COLO668 (cell line): Measurements from ENCODE around the gene ITPKB.

ENCODE experiments used
- DNase-seq: peaks from one replicate; lab custom pipeline; 2025; ENCODE audit not compliant: unreplicated experiment; lab: John Stamatoyannopoulos, UW

The ITPKB gene

GRCh38 chr1:226687426-226687825, 51.7 kb downstream of the ITPKB start:
- DNase-seq, result peak; percentile 34

DNA sequence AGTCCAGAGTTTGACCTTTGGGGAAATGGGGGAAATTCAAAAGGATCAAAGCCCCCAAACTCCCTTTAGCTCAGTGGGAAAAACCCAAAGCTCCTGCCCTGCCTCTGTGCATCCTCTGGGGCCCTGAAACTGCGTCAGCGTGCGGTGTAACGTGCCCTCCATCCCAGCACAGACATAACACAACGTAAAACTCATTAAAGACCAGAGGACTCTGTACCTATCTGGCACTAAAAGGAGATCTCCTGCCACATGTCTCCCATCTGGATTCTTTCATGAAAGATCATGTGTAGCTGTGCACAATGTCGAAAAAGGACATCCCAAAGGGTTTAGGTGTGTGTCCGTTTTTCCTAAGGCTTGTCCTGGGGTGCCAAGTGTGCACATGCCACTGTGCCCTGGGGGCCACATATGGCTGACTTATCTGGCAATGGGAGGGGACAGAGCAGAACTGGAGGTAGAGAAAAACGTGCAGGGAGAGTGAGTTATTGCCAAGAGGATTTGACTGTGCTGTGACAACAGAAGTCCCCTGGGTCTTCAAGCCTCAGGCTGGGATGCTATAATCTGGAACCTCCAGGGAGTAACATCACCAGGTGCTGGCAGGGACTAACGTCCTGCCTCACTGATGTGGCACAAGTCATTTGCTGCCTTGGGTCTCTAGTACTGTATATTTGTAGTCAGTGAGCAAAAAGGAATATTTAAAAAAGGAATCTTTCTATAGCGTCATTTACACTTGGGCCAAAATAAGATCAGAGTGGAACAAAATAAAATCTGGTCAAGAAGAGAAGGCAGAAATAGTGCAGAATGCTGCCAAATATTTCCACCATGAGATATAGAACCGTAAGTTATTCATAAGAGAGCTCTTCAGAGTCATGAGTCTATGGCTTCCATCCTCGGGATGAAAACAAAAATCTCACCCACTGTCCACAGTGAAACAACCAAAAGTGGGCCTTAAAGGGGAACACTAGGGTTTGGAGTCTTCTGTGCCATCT, 52.3 kb downstream of the ITPKB start:
- no peak for DNase-seq

GRCh38 chr1:226685196-226685820, 53.8 kb downstream of the ITPKB start:
- DNase-seq, result no peak

DNA sequence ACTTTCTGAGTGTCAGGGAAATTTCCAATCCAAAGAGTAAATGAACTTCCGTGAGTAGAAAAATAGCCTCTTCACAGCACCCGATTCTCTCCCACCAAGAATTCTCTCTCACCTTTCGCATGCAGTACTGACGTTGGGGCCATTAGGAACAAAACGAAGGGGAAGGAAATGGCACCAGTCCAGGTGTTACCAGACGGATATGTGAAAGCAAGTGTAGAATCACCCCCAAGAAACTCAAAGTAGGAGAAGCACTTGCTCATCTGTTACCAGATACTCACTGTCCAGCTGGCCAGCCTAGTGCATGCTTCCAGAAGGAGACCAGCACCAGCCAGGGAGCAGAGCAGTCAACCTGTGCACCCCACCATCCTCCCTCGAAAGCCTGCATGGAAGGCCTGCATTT, 55.1 kb downstream of the ITPKB start:
- no peak for DNase-seq

GRCh38 chr1:226682871-226683814, 55.9 kb downstream of the ITPKB start:
- no peak for DNase-seq

DNA sequence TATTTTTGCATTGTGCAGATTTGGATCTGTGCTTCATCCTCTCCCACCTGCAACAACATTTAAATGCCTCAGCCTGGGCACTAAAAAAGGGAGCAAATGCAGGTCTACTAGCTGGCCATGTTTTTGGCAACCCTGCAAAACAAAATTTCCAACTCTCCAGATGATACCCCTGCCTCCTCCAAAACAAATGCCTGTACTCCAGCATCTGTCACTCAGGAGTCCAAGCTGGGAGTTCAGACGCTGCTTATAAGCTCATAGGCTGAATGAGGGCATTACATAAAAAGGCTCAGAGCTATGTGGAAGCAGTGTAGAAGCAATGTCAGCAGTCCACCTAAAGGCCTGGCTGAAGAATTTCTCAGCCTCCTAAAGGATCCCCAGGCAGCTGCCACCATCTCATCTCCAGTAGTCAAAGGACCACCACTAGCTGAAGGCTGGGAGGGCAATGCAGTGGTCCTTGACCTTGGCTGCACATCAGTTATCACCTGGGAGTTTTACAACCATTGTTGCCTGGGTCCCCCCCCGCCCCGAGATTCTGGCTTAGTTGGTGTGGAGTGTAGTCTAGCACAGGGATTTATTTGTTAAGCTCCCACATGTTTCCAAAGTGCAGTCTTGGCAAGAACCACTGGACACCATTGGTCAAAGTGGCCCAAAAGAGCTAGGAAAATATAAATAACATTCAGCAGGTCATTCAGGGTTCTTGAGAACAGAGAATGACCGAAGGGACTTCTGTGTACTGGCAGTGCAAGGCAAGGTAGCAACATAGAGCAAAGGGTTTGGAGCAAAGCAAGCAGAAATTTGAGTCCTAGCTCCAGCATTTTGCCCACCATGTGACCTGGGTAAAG, 57.2 kb downstream of the ITPKB start:
- no peak for DNase-seq

- no peak for DNase-seq
Measured at GRCh38 chr1:226680653-226681052, 58.4 kb downstream of the ITPKB start.

DNA sequence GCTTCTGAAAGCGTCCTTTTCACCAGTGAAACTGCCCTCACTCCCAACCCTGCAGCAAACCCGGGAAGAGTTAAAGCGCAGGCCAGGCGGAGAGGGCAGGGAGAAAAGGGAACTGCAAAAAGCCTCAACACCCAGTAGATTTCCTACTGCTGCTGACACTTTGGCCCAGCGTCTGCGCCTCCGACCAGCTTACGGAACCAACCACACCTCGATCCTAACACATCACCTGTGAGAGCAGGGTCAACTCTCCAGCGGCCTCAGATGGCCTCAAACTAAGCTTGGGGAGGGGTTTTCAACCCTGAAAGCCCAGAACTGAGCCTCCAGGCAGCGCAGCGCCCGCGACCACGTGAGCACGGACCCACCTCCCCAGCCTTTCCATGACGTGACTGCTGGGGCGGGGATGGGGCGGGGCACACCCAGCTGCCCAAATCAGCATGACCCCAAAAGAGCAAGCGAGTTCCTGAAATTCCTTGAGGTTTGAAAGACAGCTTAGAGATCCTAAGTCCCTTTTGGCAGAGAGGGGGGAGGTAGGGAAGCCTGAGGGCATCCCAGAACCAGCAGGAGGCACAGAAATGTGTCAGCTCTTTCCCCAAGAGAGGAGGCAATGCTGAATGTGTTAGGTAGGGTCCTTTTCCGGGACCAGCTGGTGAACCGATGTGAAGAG, 59.1 kb downstream of the ITPKB start:
- DNase-seq, result no peak

- DNase-seq, result no peak
Measured at GRCh38 chr1:226679262-226679661, 59.8 kb downstream of the ITPKB start.

DNA sequence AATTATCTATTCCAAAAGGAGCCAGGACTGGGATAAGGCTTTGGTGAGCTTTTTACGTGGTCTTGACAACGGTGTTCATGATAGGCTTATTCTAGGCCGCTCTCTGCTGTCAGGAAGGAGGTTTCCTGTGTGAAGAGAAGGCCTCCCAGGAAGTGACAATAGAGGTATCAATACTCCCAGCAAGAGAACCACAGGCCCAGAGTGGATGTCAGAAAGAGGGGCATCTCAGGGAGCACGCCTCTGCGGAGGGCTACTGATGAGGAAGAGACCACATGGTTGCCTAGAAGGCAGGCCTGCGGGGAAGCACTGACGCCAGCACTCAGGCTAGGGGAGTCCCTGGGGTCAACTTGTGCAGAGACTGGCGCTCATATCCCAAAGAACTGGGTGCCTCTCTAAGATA, 60.4 kb downstream of the ITPKB start:
- DNase-seq, result no peak

- no peak for DNase-seq
Measured at GRCh38 chr1:226678251-226678650, 60.8 kb downstream of the ITPKB start.

GRCh38 chr1:226677027-226678020, 61.8 kb downstream of the ITPKB start:
- no peak for DNase-seq

DNA sequence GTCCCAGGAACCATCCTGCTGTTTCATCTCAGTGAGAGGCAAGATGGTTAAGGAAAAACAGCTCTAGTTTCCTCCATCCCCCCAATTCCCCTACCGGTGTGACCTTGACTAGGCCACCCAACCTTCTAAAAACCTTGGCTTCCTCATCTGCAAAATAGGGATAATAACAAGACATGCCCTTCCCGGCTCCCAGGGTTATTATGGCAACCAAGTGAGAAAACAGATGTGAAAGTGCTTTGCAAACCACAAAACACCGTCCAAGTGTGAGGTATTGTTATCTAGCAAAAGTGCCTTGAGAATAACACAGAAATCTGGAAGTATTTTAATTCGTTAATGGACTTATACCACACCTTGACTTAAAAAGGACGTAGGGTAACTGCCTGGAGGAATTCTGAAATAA, 62.7 kb downstream of the ITPKB start:
- DNase-seq, result no peak

DNA sequence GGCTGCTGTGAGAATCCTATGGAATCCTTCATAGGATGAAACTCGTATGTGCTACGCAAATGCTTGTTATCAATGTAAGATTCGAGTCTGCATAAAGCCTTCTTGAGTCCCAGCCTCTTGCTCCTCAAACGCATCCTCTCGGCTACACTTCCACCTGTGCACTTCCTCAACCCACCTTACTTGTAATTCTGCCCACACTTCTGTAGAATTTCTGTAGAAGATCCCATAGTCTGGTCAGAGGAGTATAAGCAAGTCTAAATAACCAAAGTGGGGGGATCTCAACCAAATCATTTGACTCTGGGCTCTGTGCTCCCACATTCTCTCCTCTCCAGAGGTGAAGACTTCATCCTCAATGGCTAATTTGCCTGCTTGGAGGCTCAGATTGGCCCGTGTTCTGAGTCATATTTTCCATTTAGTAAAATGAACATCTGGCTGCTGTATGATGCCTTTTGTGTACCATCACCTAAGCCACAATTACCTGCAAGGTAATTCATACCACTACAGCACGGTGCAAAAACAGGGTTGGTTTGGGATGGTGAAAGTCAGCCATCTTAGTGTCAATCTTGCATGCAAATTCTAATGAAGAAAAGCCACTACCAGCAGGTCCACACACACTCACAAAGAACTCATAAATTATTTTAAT, 63.2 kb downstream of the ITPKB start:
- DNase-seq, result no peak

GRCh38 chr1:226674892-226675714, 64.0 kb downstream of the ITPKB start:
- no peak for DNase-seq

DNA sequence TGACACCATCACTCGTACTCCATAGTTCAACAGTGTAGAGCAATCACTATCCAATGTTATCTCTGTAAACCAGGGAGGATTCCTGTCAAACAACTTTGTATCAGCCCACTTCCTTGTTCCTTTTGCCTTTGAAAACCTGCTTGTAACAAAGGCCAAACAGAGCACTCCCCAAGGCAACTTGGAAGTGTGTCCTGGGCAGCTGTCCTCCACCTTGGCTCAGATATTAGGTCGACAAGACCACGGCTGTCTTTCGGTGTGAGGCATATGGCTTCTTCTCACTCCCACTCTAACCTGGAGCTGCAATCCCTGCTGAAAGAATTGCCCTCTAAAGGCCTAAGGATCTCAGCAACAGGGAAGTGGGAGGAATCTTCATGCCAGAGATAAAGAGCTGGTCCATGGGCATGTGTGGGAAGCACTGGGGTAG, 66.7 kb downstream of the ITPKB start:
- no peak for DNase-seq

DNA sequence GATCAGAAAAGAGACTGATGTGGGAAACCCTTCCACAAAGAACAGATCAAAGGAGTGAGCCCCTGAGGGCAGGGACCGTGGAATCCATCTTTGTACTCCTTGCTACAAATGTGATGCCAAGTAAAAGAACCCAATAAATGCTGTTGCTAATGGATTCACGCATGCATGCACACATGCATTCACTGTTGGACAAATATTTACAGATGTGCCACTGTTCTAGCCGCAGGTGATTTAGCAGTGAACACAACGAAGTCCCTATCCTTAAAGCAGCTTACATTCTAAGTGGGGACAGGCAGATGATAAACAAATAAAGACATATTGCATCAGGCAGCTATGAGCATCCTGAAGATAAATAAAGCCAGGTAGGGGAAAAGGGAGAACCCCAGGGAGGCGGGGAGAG, 67.8 kb downstream of the ITPKB start:
- DNase-seq, result peak; percentile 77
